ENCODE results near the gene MYLK2.
"Not testable (repeated sequence)": the region's sequence is repeated elsewhere in the genome, so short reads cannot be mapped to it uniquely, and the experiment has no call there.

Gene MYLK2

DNA sequence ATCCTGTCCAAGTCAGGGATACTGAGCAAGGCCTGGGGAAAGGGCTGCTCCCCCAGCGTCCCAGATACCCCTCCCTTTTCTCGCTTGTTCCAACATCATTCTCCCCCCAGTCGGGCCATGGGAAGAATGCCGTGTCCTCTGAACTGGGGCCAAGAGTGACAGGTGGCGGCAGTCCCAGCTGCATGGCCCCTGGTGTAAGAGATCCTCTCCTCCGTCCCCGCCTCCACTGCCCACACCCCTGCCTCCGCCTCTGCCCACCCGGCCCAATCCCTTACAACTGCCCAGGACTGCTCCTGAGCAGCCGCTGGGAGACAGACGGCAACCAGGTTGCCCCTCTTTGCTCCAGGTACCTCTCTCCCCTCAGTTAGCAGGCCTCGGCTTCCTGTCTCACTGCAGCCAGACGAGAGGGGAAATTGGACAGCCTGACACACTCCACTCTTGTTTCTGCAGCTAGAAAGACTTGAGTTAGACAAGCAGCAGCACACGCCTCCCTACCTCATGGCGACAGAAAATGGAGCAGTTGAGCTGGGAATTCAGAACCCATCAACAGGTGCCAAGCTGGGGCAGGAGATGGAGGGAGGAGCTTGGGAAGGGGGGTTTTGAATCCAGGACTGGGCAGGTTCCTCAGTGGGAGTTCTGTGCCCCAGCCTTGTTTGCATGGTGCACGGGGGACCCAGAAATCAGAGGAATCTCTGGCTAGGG lies at the start of gene MYLK2:
Gene MYLK2, plus strand, starts transcription at position 274 of the 702 bp plus-strand sequence. Its CDS starts 225 bp downstream, at position 499.
- DNase-seq (ENCODE audit: low read depth in 1 of 2, low spot score in 1 of 2): no peak

GRCh38 chr20:31769681-31770080 lies 49.5 kb upstream of the MYLK2 start:
- no peak for DNase-seq (ENCODE audit: low read depth in 1 of 2, low spot score in 1 of 2)

DNA sequence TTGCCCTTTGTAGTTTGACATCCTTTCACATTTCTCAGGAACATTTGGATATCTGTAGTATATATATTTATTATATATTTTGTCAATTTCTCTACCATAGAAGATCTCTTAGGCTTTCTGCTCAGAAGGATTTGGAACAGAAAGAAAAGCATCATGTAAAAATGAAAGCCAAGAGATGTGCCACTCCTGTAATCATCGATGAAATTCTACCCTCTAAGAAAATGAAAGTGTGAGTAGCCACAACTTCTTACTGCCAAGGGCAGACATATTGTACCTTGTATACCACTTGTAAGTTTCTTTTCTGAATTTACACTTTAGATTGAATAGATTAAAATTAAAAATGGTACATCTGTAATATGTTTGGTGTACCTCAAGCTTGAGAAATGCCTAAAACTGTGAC lies 48.9 kb upstream of the MYLK2 start:
- no peak for DNase-seq (ENCODE audit: low read depth in 1 of 2, low spot score in 1 of 2)

- no peak for DNase-seq (ENCODE audit: low read depth in 1 of 2, low spot score in 1 of 2)
Observed at GRCh38 chr20:31774408-31774807, 44.7 kb upstream of the MYLK2 start.

DNA sequence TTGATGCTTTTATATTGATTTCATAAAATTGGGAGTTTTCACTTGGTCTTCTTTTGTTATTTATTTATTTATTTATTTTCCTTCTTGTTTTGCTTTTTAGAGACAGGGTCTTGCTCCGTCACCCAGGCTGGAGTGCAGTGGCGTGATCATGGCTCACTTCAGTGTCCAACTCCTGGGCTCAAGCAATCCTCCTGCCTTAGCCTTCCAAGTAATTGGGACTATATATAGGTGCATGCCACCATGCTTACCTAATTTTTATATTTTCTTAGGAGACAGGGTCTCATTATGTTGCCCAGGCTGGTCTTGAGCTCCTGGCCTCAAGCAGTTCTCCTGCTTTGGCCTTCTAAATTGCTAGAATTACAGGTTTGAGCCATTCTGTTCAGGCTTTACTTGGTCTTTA lies 38.3 kb upstream of the MYLK2 start:
- DNase-seq (ENCODE audit: low read depth in 1 of 2, low spot score in 1 of 2): no peak

DNA sequence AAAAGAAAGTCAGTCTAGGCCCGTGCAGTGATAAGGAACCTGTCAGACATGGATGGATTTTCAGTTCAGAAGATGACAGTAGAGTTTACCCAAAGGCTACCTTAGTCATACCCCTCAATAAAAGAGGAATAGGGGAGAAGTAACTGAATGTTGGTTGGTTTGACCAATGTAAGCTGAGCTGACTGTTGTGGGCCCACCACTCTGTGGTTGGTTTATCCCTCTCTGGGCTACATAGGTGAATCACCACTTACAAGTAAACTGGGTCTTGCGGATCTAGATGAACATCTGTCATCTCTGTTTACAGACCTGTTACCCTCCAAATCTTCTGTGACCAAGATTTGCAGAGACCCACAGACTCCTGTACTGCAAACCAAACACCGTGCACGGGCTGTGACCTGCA lies 37.2 kb upstream of the MYLK2 start:
- DNase-seq (ENCODE audit: low read depth in 1 of 2, low spot score in 1 of 2): no peak

- no peak for DNase-seq (ENCODE audit: low read depth in 1 of 2, low spot score in 1 of 2)
Observed at GRCh38 chr20:31784354-31785044, 34.7 kb upstream of the MYLK2 start.

GRCh38 chr20:31785089-31785488 lies 34.1 kb upstream of the MYLK2 start:
- no peak for DNase-seq (ENCODE audit: low read depth in 1 of 2, low spot score in 1 of 2)

GRCh38 chr20:31788578-31788977 lies 30.6 kb upstream of the MYLK2 start:
- DNase-seq (ENCODE audit: low read depth in 1 of 2, low spot score in 1 of 2): no peak

GRCh38 chr20:31790401-31790800 lies 28.8 kb upstream of the MYLK2 start:
- no peak for DNase-seq (ENCODE audit: low read depth in 1 of 2, low spot score in 1 of 2)

DNA sequence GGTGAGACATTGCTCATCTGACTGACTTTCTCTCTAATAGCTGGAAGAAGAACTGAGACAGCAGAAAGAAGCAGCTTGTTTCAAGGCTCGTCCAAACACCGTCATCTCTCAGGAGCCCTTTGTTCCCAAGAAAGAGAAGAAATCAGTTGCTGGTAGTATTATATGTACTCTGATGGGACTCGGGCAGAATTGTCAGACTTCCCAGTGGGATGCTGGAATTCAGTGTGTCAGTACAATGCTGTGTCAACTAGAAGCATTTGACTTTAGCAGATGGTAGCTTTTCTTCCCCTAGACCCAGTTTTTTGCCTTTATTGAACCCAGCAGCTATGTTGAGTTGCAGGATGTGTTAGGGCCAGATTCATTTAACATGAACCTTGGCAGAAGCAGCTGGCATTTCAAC lies 21.8 kb upstream of the MYLK2 start:
- DNase-seq (ENCODE audit: low read depth in 1 of 2, low spot score in 1 of 2): no peak

DNA sequence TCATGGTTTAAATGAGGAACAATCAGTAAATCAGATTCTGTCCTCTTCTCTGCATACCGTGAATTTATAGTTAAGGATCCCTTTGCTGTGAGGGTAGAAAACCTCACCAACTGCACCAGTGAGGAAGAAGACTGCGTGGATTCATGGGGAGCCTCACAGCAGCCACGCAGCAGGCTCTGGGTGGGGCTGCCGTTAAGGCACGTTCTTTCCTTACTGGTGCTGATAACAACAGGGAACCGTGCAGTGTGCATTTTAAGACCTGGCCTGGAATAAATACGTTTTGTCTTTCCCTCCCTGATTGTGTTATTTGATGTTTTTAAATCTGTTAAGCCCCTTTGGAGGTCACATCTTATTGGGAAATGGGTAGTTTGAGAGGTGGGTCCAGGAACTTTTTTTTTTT lies 17.6 kb upstream of the MYLK2 start:
- DNase-seq (ENCODE audit: low read depth in 1 of 2, low spot score in 1 of 2): no peak

DNA sequence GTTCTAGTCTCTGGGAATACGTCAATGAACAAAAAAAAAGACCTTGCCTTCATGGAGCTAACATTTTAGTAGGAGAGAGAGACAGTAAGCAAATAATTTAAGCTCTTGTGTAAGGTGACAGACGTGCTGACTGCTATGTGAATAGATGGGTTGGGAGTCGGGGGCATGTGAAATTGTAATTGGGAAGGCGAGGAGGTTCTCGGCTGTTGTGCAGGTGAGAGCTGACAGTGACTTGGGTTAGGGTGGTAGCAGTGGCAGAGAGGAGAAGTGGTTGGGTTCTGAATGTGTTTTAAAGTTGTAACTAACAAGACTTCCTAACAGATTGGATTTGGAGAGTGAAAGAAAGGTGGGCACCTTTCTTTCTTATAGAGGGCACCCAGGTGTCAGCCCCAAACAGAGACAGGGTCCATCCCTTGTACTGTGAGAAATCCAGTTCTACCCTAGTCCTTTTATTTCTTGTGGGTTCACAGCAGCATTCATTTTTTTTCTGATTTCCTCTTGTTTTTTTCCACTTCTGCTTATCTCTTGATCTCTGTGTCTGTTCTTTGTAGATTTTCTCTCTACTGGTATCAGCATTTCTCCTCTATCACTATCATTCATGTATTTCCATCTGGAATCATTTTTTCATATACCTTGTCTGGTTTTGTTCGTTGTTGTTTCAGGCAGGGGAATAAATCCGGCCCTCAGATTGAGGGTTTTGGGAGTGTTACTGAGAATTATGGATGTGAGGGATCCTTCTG lies 15.4 kb upstream of the MYLK2 start:
- DNase-seq (ENCODE audit: low read depth in 1 of 2, low spot score in 1 of 2): no peak

- DNase-seq (ENCODE audit: low read depth in 1 of 2, low spot score in 1 of 2): no peak
Observed at GRCh38 chr20:31806564-31807355, 12.4 kb upstream of the MYLK2 start.

DNA sequence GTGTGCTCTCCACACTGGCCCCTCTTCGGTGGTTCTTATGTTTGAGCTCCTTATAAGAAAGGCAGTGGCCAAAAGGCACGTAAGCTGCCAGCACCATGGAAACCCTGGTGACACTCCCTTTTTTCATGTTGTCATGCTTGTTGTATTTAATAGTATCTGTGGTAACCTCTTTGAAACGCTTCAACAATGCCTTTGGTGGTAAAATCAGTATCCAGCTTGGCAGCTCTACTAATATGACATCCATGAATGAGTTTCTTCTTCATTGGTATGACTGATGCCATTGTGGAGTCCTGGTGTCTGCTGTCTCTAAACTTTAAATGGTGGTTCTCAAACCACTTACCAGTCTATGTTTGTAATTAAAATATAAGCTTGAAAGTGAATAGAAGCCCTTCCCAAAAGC lies 10.7 kb upstream of the MYLK2 start:
- DNase-seq (ENCODE audit: low read depth in 1 of 2, low spot score in 1 of 2): no peak

DNA sequence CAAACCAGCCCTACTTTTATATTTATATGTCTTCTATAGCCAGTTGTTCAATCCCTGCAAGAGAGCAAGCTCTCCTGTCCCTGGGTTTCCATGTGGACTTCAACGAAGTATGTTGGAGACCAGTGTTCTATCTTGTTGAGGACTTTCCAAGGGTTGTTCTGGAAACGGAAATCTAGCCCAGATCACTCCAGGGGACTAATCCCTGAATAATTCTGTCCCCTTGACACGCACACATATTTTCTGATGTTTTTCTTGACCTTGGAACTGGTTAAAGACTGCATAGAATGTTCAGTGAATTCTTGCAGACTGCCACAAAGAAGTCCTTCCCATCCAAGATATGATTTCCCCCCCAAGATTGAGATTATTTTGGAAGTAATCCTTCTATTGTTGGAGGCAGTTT lies 9.5 kb upstream of the MYLK2 start:
- no peak for DNase-seq (ENCODE audit: low read depth in 1 of 2, low spot score in 1 of 2)

GRCh38 chr20:31811198-31811597 lies 8.0 kb upstream of the MYLK2 start:
- no peak for DNase-seq (ENCODE audit: low read depth in 1 of 2, low spot score in 1 of 2)

DNA sequence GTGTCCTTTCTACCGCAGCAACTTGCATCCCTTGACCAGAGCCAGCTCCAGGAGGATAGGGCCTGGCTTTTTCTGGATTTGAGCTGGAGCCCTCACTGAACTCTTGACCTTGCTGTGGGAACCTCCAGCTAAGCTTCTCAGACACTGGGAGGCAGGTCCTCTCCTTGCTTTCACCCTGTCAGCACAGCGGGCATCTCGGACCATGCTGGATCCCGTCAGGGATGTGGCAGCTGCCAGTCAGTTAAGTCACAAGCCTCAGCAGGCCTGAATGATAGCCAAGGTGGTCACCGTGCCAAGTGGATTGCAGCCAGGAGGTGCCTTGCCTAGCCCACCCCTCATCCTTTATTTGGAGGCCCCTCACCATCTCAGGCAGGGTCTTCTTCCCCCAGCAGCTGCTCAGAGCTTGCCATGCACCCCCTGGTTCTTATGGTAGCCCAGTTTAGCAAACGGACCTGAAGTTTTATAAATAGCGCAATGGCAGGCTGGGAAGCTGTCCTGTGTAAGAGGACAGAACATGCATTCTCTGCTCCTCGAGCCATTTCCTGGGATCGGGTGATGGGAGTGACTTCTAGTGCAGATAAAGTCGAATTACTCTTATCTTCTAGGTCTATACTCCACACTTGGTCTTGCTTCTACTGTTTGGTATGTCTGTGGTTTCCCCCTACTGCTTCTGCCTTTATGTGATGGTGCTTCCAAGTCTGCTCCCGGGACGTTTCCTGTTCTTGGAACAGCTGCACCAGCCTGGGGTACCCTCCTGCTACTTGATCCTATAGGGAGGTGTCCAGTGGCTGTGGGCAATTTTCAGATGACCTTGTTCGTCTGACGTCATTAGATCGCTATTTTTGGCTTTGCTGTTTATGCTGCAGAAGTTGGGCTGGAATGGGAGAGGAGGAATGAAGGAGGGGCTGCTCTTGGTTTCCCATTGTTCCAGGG lies 7.1 kb upstream of the MYLK2 start:
- no peak for DNase-seq (ENCODE audit: low read depth in 1 of 2, low spot score in 1 of 2)

DNA sequence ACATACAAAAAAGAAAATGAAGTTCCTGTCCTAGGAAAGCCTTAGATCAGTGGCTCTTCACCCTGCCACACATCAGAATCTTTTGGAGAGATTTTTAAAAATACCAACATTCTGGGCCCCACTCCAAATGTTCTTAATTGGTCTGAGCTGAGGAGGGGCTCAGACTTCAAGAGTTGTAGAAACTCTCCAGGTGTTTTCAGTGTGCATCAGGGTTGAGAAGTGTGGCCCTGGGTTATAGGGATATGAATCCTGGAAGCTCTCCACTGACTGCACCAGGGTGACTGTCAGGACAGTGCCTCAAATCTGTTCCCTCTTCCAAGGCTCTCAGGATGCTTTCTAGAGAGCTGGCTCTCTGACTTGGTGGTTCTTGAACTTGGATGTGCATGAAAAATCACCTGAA lies 5.5 kb upstream of the MYLK2 start:
- no peak for DNase-seq (ENCODE audit: low read depth in 1 of 2, low spot score in 1 of 2)

GRCh38 chr20:31814142-31814541 lies 5.0 kb upstream of the MYLK2 start:
- DNase-seq (ENCODE audit: low read depth in 1 of 2, low spot score in 1 of 2): not testable (repeated sequence)

All from activated T-helper 1 cell treated with anti-CD3 and anti-CD28 coated beads, Interleukin-2, amount 50 U/mL, for 16 hours (primary cell).